Loucy (cell line): ENCODE results near the gene HS3ST5.

Experiments
- H2AFZ ChIP-seq: fragments of 200-600 bp; sonication (generic); 2 replicates; pipeline ENCODE4 v1.6.0; 2016; ENCODE audit warnings: antibody characterized with exemption, mild to moderate bottlenecking, low read length, moderate library complexity
- H3F3A ChIP-seq: fragments of 200-600 bp; 2 replicates; pipeline ENCODE4 v1.6.0; 2016; ENCODE audit warnings: antibody characterized with exemption, low read depth, mild to moderate bottlenecking
- H3K27me3 ChIP-seq: fragments of 200-600 bp; sonication (generic); 2 replicates; pipeline ENCODE4 v1.6.1; 2014; ENCODE audit warnings: low read length, mild to moderate bottlenecking; ENCODE audit not compliant: insufficient read depth, poor library complexity, severe bottlenecking
- H3K36me3 ChIP-seq: fragments of 200-600 bp; sonication (generic); 2 replicates; pipeline ENCODE4 v1.6.1; 2016; ENCODE audit warnings: low read length; ENCODE audit not compliant: insufficient read depth
- H3K4me1 ChIP-seq: fragments of 200-600 bp; sonication (generic); 2 replicates; pipeline ENCODE4 v1.5.1; 2014; ENCODE audit warnings: low read length, mild to moderate bottlenecking; ENCODE audit not compliant: insufficient read depth, poor library complexity, severe bottlenecking
- H3K4me2 ChIP-seq: fragments of 200-600 bp; sonication (generic); 2 replicates; pipeline ENCODE4 v1.6.0; 2014; ENCODE audit warnings: antibody characterized with exemption, low read length, low read depth, mild to moderate bottlenecking; ENCODE audit not compliant: poor library complexity, severe bottlenecking
- H3K4me3 ChIP-seq: fragments of 200-600 bp; sonication (generic); 2 replicates; pipeline ENCODE4 v1.5.1; 2014; ENCODE audit warnings: low read length, mild to moderate bottlenecking, mixed read lengths; ENCODE audit not compliant: poor library complexity, severe bottlenecking
- H3K79me2 ChIP-seq: fragments of 200-600 bp; sonication (generic); 2 replicates; pipeline ENCODE4 v1.6.1; 2014; ENCODE audit warnings: low read length; ENCODE audit not compliant: insufficient read depth
- H3K9ac ChIP-seq: fragments of 200-600 bp; sonication (generic); 2 replicates; pipeline ENCODE4 v1.6.0; 2014; ENCODE audit warnings: mild to moderate bottlenecking, low read depth, low read length, moderate library complexity; ENCODE audit not compliant: poor library complexity, severe bottlenecking
- H3K9me2 ChIP-seq: fragments of 200-600 bp; sonication (generic); replicated peaks from 2 replicates; pipeline ENCODE4 v1.6.1; 2016; ENCODE audit warnings: low read depth, low read length, mixed read lengths
- H3K9me3 ChIP-seq: fragments of 200-600 bp; sonication (generic); 2 replicates; pipeline ENCODE4 v1.6.1; 2014; ENCODE audit warnings: mild to moderate bottlenecking, antibody characterized with exemption, low read length, low read depth; ENCODE audit not compliant: insufficient read depth
- H4K20me1 ChIP-seq: fragments of 200-600 bp; sonication (generic); 2 replicates; pipeline ENCODE4 v1.6.0; 2014; ENCODE audit warnings: antibody characterized with exemption, low read length, mild to moderate bottlenecking; ENCODE audit not compliant: insufficient read depth, poor library complexity, severe bottlenecking
- EZH2phosphoT487 ChIP-seq: fragments of 200-600 bp; IDR thresholded peaks from 2 replicates; pipeline ENCODE4 v1.6.1; 2018; ENCODE audit warnings: antibody characterized with exemption, mild to moderate bottlenecking, moderate library complexity, borderline replicate concordance
- TF ChIP-seq, protein P1 (sequence below): fragments of 200-600 bp; sonication (generic); conservative IDR thresholded peaks from 2 replicates; pipeline ENCODE4 v1.5.1; 2014; ENCODE audit warnings: mild to moderate bottlenecking, antibody characterized with exemption, low read length

The HS3ST5 gene

DNA sequence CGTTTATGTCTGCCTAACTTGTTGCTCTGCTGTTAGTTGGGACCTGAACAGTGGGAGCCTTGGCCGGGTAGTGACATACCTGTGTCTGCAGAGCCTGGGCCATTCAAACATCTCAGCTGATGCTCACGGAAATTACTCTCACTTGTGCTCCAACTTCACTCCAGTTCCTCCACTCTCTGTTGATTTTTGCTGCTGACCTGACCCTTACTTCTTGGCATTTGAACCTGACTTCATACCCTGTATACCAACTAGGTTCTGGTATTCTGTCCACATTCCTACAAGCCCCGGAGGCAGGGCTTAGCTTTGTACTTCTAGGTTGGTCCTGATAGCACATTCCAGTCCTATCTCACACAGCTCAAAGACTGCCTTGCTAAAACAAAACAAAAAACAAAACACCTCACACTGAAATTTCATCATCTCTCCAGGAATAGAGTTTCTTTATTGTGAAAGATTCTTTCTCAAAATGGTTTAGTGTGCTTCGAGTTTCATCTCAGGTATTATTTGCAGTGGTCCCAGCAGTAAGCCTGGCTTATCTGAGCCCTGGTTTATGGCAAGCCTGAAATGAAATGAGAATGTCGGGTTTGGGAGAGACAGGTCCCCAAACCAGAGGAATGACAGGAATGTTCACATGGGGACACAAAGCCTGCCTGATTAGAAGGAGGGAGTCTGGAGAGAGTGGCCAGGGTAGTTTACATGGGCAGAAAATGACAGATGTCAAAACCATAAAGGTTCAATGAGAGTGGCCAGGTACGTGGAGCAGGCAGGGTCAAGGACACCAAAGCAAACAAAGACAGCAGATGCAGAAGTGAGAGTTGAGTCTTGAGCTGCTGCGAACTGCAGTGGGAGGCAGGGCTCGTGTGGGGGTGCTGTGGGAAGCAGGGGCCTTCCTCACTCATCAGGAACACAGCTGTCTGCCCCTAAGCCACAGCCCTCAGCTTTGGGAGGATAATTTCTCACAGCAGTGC, 197.7 kb downstream of the HS3ST5 start:
- H3K9ac ChIP-seq = no peak overlapping the region
- no peaks in the 10 kb centered on the region for H3K9me2 ChIP-seq
- no peaks in the 10 kb centered on the region for H4K20me1 ChIP-seq
- TF ChIP-seq EZH2phosphoT487 = no peak
- TF ChIP-seq, protein P1, sequence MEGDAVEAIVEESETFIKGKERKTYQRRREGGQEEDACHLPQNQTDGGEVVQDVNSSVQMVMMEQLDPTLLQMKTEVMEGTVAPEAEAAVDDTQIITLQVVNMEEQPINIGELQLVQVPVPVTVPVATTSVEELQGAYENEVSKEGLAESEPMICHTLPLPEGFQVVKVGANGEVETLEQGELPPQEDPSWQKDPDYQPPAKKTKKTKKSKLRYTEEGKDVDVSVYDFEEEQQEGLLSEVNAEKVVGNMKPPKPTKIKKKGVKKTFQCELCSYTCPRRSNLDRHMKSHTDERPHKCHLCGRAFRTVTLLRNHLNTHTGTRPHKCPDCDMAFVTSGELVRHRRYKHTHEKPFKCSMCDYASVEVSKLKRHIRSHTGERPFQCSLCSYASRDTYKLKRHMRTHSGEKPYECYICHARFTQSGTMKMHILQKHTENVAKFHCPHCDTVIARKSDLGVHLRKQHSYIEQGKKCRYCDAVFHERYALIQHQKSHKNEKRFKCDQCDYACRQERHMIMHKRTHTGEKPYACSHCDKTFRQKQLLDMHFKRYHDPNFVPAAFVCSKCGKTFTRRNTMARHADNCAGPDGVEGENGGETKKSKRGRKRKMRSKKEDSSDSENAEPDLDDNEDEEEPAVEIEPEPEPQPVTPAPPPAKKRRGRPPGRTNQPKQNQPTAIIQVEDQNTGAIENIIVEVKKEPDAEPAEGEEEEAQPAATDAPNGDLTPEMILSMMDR = no peak
- H3K4me2 ChIP-seq = no peak overlapping the region
- H3K4me3 ChIP-seq = no peak overlapping the region
- H3K27me3 ChIP-seq = no peaks in the 10 kb centered on the region
- H3K36me3 ChIP-seq = no peaks in the 10 kb centered on the region
- H3K9me3 ChIP-seq = no peaks in the 10 kb centered on the region
- H3K4me1 ChIP-seq = no peaks in the 10 kb centered on the region
- H3K79me2 ChIP-seq = no peaks in the 10 kb centered on the region
- no peaks in the 10 kb centered on the region for H3F3A ChIP-seq
- H2AFZ ChIP-seq = no peak overlapping the region

DNA sequence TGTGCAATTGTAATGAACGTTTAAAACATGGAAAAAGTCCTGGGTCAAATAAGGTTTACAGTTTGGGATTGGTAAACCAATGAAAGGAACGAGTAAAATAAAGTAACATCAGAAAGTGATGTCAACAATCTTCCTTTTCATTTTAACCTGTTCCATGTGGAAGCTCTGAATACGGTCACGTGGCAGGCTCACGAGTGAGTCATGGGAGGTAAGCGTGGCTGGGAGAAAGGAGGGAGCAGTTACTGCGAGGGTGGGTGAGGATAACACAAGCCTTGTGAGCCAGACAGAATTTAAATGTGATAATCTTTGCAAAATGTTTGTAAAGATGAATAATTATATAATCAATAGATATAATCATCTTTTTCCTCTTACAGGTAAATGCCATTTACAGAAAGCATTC, 200.6 kb downstream of the HS3ST5 start:
- Histone ChIP-seq H3F3A (no peaks in the 10 kb centered on the region), H4K20me1 (no peaks in the 10 kb centered on the region), H3K36me3 (no peaks in the 10 kb centered on the region), H2AFZ (no peak overlapping the region), H3K4me2 (no peak overlapping the region), H3K4me3 (no peak overlapping the region), H3K9me2 (no peaks in the 10 kb centered on the region), H3K79me2 (no peaks in the 10 kb centered on the region), H3K9ac (no peak overlapping the region), H3K9me3 (no peaks in the 10 kb centered on the region), H3K27me3 (no peaks in the 10 kb centered on the region), H3K4me1 (no peaks in the 10 kb centered on the region)
- TF ChIP-seq, protein P1 = no peak
- TF ChIP-seq EZH2phosphoT487 = no peak

DNA sequence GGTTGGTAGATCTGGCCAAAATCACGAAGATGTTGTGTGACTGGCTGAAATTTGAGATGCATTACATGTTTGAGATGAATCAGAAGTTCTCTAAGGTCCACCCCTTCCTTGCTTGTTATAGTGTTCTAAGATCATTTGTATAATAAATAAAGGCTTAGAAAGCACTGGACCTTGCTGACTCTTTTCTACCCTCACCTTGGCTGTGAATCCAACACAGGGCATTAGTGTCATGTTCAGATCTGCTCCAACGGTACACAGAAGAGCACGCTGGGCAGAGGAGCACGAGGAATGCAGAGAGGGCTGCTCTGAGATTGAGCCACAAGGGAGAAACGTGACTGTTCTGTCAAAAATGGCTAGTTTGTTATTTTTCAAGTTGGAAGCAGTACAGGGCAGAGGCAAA, 202.4 kb downstream of the HS3ST5 start:
- no peak for TF ChIP-seq EZH2phosphoT487
- Histone ChIP-seq H4K20me1 (no peaks in the 10 kb centered on the region), H3K9ac (no peak overlapping the region), H2AFZ (no peak overlapping the region), H3K79me2 (no peaks in the 10 kb centered on the region), H3K9me3 (no peaks in the 10 kb centered on the region), H3K27me3 (no peaks in the 10 kb centered on the region), H3K4me3 (no peak overlapping the region), H3F3A (no peaks in the 10 kb centered on the region), H3K9me2 (no peaks in the 10 kb centered on the region), H3K4me1 (no peaks in the 10 kb centered on the region), H3K4me2 (no peak overlapping the region), H3K36me3 (no peaks in the 10 kb centered on the region)
